ENCODE measurements around the gene CHST5. TPM values are rescaled to one million over a fixed set of nuclear protein-coding genes. Genes with fewer than 3 reads are reported as not detected.

The CHST5 gene
- total and polyA plus RNA-seq, 2 of the 8 experiments (the other 6 are each of a cell fraction or from before 2014, with no cell fraction given): 0.13 to 0.23 TPM

DNA sequence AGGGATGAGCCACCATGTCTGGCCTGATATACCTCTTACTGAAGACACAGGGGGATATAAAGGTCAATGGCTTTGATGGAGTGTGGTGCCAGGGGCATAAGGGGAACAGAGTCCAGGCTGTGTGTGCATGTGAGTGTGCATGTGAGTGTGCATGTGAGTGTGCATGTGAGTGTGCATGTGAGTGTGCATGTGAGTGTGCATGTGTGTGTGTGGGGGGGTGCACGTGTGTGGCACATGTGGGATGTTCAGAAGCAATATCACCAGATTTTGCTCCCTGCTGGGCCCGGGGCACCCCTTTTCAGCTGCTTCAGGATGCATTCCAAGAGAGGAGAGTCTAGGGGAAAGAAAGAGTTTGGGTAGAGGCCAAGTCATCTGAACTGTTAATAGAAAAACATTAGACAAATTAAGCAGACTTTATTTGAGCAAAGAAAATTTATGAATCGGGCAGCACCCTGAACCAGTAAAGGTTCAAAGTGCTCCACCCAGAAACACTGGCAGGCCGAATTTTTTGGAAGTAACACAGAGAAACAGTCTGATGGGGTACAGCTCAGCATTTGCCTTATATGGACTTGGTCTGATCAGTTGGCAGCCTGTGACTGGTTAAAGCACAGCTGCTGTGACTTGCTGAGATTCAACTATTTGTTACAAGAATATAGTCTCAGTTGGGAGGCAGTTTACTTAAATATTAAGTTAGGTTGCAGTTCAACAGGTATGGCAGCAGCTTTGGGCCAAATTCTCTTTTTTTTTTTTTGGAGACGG, 9.7 kb downstream of the CHST5 start:
- H3K14ac ChIP-seq (ENCODE audit: insufficient read length): no peak overlapping the region
- no peak overlapping the region for H2BK5ac ChIP-seq (ENCODE audit: low read depth, low read length)
- no peaks in the 10 kb centered on the region for H3K9me3 ChIP-seq (ENCODE audit: insufficient read depth in 2 of 2, low read depth in 1 of 2, low read length in 1 of 2)
- FAIRE-seq: peak; percentile 63
- H3K4me2 ChIP-seq (ENCODE audit: insufficient read depth in 1 of 2, low read depth in 2 of 2, low read length in 2 of 2): no peak overlapping the region
- no peak for DNase-seq (ENCODE audit: low read depth in 1 of 2, low spot score in 2 of 2)
- H3K79me1 ChIP-seq (ENCODE audit: low read depth, low read length): no peaks in the 10 kb centered on the region
- H3K23ac ChIP-seq (ENCODE audit: insufficient read length): no peak overlapping the region
- no peak overlapping the region for H4K91ac ChIP-seq (replicated peaks; ENCODE audit: insufficient read length, low read length)
- H3K18ac ChIP-seq (ENCODE audit: extremely low read depth, low read length): no peak overlapping the region
- no peak overlapping the region for H3K9ac ChIP-seq (replicated peaks in 1 of 4; ENCODE audit: extremely low read depth in 1 of 4, low read depth in 3 of 4, low read length in 3 of 4)
- H3K27ac ChIP-seq (ENCODE audit: low read depth, low read length): no peak overlapping the region
- no peak overlapping the region for H3K56ac ChIP-seq (replicated peaks; ENCODE audit: insufficient read length, low read depth, low read length)
- no peak overlapping the region for H2BK120ac ChIP-seq (replicated peaks; ENCODE audit: low read depth, low read length)
- WGBS, 2 experiments (ENCODE audit: extremely low coverage in 1 of 2, insufficient coverage in 1 of 2, insufficient read length in 1 of 2, insufficient replicate concordance in 2 of 2, low coverage in 1 of 2, low lambda C conversion rate in 2 of 2, missing lambda C conversion rate in 1 of 2): 88% methylated on average over 5 of the region's 5 CpGs; no CpG with 5 or more reads in 1 of the 2 experiments
- no peak overlapping the region for H3K4me3 ChIP-seq (ENCODE audit: extremely low read depth in 1 of 4, insufficient read depth in 2 of 4, low read depth in 3 of 4, low read length in 4 of 4)
- H2BK20ac ChIP-seq (ENCODE audit: low read length): no peak overlapping the region
- H2BK15ac ChIP-seq (ENCODE audit: low read length): no peak overlapping the region
- no peaks in the 10 kb centered on the region for H4K20me1 ChIP-seq (replicated peaks in 1 of 2; ENCODE audit: control insufficient read depth in 1 of 2, insufficient read depth in 2 of 2, low read length in 2 of 2)
- H3K4me1 ChIP-seq (replicated peaks in 1 of 4; ENCODE audit: control insufficient read depth in 3 of 4, insufficient read depth in 4 of 4, low read length in 3 of 4): no peaks in the 10 kb centered on the region
- TF ChIP-seq SP1 (IDR thresholded peaks at IDR 0.05; ENCODE audit: low read depth, low read length): no peak
- peak; percentile 90 for TF ChIP-seq ASH2L (IDR thresholded peaks at IDR 0.05; ENCODE audit: low read length)
- TF ChIP-seq TCF12 (IDR thresholded peaks at IDR 0.05; ENCODE audit: low read depth, low read length): no peak
- peak; percentile 77 for TF ChIP-seq SRF (IDR thresholded peaks at IDR 0.05; ENCODE audit: low read depth, low read length)
- TF ChIP-seq TAF1 (IDR thresholded peaks at IDR 0.05; ENCODE audit: low read depth, low read length): no peak
- CTCF ChIA-PET (ENCODE audit: partially characterized antibody): interaction anchor here (0.6 to 11.4 kb wide), 5 partner anchors 8 to 222 kb away, joined by 3 to 203 read pairs (median 4); partner anchors contain the start of gene CHST5
- H3K36me3 ChIP-seq (ENCODE audit: control insufficient read depth in 2 of 4, insufficient read depth in 4 of 4, low read length in 3 of 4): no peaks in the 10 kb centered on the region
- no peak overlapping the region for H2BK12ac ChIP-seq (ENCODE audit: low read depth, low read length)
- no peak overlapping the region for H4K5ac ChIP-seq (ENCODE audit: insufficient read length, low read depth, low read length)
- H3K4ac ChIP-seq (replicated peaks; ENCODE audit: insufficient read length, low read depth, low read length): no peak overlapping the region
- no peaks in the 10 kb centered on the region for H3K79me2 ChIP-seq (ENCODE audit: control insufficient read depth in 1 of 2, insufficient read depth in 2 of 2, low read length in 2 of 2)
- no peak overlapping the region; the same call in 1 of the 2 replicates for H4K8ac ChIP-seq (ENCODE audit: extremely low read depth, insufficient read depth, low read length)
- H2AFZ ChIP-seq (ENCODE audit: low read length): no peak overlapping the region
- H2AK5ac ChIP-seq (ENCODE audit: low read depth, low read length): no peak overlapping the region
- no peaks in the 10 kb centered on the region for H3K27me3 ChIP-seq (replicated peaks in 1 of 4; ENCODE audit: control insufficient read depth in 3 of 4, extremely low read depth in 1 of 4, insufficient read depth in 3 of 4, low read length in 3 of 4)
- H3K23me2 ChIP-seq (ENCODE audit: low read depth, low read length): no peaks in the 10 kb centered on the region
- POLR2A ChIA-PET (ENCODE audit: partially characterized antibody): interaction anchor here (1.1 to 1.6 kb wide), 2 partner anchors 9 kb away, joined by 6 read pairs; partner anchors contain the start of gene CHST5

Data from H1 (cell line).